ENCODE results near the gene FAM120B.
"Not testable (repeated sequence)": the region's sequence is repeated elsewhere in the genome, so short reads cannot be mapped to it uniquely, and the experiment has no call there.

The FAM120B gene

DNA sequence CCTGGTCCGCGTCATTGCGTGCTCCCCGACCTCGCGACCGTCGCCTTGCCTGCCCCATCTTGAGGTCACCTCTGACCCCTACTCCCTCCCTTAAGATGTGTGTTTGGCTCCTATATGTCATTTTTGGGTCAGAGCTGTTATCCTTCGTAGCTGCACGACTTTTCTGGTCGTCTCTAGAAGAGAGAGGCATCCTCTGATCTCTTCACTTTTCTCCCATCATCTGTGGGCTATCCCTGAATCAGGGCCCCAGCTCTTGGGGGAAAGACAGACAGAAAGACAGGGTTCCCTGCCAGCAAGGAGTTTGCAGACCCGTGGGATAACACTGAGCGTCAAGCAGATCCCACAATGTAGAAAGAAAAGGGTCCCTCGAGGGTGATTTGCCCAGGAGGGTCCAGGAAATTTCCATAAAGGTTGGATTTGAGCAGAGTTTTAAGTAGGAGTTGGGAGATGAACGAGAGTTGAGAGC lies 555 bp downstream of the FAM120B start:
- DNase-seq, result no peak

- DNase-seq, result no peak
These were observed 2.2 kb downstream of the FAM120B start for GRCh38 chr6:170308761-170309160.

DNA sequence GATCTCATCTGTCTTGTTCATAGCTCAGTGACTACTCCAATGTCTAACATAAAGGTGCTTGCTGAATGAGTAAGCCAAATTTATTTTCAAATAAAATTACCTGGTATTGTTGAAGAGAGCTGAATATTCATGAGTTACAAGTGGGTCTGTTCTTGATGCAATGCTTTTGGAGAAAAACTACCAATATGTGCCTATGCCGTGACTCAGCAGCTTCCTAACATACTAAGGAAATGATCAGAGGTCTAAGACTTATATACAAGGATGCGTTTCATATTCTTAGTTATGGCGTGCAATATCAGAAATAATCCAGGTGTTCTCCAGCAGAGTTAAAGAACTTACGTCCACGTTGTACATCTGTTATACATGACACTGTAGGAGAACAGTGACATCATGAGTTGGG lies 5.1 kb downstream of the FAM120B start:
- no peak for DNase-seq

DNA sequence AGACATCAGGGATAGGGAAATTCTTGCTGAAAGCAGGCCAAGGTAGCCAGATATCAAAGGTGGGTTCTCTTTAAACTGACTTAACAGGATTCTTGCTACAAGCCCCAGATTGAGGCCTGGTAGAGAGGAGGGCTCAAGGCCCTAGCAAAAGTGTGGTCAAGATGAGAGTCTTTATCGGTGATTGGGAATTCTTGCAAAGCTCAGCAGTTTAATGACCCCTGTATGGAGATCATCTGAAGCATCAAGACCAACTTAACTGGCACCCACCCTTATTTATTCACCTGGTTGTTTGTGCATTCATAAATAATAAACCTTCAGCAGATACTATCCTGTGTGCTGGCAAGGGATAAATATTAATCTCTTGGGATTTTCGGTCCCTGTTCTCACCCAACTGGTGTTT lies 6.3 kb downstream of the FAM120B start:
- no peak for DNase-seq

GRCh38 chr6:170313716-170314295 lies 7.2 kb downstream of the FAM120B start:
- no peak for DNase-seq

GRCh38 chr6:170314983-170315382 lies 8.4 kb downstream of the FAM120B start:
- no peak for DNase-seq

GRCh38 chr6:170316071-170316470 lies 9.5 kb downstream of the FAM120B start:
- DNase-seq, result no peak

- no peak for DNase-seq
These were observed 10.5 kb downstream of the FAM120B start for GRCh38 chr6:170317076-170317475.

DNA sequence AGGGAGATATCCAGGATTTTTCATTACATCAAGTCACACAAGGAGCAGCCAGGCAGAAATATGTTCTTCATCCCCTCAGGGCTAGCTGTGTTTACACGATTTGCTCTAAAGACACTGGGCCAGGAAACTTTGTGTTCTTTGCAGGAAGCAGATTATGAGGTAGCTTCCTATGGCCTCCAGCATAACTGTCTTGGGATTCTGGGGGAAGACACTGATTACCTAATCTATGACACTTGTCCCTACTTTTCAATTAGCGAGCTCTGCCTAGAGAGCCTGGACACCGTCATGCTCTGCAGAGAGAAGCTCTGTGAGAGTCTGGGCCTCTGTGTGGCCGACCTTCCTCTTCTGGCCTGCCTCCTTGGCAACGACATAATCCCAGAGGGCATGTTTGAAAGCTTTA lies 11.2 kb downstream of the FAM120B start:
- no peak for DNase-seq

- DNase-seq, result no peak
These were observed 22.8 kb downstream of the FAM120B start for GRCh38 chr6:170329321-170329720.

GRCh38 chr6:170335199-170335598 lies 28.6 kb downstream of the FAM120B start:
- DNase-seq, result not testable (repeated sequence)

DNA sequence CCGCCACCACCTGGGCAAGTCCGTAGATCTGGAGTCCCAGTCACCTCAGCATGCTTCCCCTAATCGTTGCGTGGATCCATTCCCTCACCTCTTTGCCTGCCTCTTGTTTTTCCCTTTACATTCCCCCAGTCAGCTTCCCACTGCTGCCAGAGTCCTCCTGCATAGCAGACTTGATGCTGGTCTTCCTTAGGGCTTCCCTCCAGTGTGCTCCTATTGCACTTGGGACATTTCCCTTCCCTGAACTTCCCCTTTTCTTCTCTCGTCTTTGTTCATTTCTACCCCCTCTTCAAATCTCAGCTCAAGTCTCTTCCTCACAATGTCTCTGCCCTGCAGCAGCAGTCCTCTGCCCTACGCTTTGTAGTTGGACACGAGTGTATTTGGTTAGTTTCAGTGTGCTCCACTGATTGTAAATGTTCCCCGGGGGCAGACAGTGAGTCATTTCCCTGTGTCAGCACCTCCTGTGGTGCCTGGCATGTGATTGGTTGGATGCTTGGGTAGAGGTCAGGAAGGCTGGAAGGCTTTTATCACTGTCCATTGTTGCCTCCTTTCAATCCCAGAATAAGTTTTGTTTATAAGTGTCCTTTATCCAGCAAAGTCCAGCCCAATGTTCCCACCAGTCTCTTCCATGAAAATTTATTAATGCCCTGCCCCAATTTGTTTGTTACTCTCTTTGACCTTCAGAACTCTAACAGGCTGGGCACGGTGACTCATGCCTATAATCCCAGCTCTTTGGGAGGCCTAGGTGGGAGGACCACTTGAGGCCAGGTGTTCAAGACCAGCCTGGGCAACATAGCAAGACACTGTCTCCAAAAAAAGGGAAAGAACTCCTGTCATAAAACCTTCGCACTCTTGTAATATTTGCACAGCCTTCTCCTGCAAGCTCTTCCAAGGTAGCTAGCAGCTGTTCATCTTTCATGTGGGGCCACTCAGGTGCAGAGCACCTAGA lies 38.3 kb downstream of the FAM120B start:
- DNase-seq, result no peak

GRCh38 chr6:170345662-170346061 lies 39.1 kb downstream of the FAM120B start:
- DNase-seq, result no peak

- no peak for DNase-seq
These were observed 40.1 kb downstream of the FAM120B start for GRCh38 chr6:170346649-170347048.

- DNase-seq, result no peak
These were observed 40.5 kb downstream of the FAM120B start for GRCh38 chr6:170347091-170347490.

GRCh38 chr6:170347975-170348374 lies 41.4 kb downstream of the FAM120B start:
- no peak for DNase-seq

DNA sequence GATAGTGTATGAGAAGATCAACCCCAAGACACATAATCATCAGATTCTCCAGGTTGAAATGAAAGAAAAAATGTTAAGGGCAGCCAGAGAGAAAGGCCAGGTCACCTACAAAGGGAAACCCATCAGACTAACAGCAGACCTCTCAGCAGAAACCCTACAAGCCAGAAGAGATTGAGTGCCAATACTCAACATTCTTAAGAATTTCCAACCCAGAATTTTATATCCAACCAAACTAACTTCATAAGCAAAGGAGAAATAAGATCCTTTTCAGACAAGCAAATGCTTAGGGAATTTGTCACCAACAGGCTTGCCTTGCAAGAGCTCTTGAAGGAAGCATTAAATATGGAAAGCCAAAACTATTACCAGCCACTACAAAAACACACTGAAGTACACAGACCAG lies 44.9 kb downstream of the FAM120B start:
- DNase-seq, result not testable (repeated sequence)

DNA sequence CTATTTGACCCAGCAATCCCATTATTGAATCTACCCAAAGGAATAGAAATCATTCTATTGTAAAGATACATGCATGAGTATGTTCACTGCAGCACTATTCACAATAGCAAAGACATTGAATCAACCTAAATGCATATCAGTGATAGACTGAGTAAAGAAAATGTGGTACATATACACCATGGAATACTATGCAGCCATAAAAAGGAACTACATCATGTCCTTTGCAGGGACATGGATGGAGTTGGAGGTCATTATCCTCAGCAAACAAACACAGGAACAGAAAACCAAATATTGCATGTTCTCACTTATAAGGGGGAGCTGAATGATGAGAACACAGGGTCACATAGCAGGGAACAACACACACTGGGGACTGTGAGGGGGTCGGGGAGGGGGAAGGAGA lies 48.6 kb downstream of the FAM120B start:
- not testable (repeated sequence) for DNase-seq

DNA sequence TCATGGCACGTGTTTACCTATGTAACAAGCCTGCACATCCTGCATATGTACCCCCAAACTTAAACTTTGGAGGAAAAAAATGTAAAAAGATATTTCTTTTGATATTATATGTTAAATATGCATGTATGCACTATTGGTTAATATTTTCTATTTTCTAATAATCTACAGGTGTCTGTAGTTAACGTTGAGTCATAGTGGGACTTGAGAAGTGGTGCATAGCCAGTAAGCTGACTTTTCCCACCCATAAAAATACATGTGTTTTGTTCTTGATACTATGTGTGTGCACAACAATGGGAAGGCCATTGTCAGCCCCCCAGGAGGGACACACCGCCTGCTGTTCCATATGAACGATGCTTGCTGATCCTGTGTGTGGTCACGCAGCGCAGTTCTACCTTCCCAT lies 49.1 kb downstream of the FAM120B start:
- no peak for DNase-seq

DNA sequence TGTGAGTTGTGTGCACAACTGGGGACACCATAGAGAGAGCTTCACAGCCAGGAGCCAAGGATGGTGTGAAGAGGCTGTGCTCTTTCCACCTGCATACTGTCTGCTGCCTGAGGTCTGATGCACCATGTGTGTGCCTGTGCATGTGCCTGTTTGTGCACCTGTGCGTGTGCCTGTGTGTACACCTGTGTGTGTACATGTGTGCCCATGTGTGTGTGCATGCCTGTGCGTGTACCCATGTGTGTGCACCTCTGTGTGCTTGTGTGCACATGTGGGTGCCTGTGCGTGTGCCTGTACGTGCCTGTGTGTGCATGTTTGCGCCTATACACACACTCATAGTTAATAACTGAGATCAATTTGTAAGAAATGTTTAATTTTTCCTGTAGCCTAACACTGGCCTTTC lies 51.3 kb downstream of the FAM120B start:
- no peak for DNase-seq

DNA sequence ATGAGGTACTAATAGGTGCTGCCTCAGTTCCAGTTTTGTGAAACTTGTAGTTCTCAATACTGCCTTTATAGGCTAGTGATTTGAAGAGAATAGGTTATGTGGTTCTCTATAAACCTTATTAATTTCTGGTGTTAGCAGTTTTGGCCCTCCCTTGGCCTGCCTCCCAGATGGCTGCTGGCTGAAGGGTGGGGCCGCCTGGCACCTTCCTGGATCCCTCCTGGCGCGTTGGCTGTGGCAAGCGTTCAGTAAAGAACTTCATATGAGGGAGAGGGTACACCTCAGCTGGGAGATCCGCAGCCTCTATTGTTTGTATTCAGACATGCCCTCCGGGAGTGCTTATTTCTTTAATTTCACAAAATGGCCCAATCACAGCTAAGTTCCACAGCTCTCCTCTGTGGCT lies 51.9 kb downstream of the FAM120B start:
- DNase-seq, result no peak

GRCh38 chr6:170360476-170360875 lies 53.9 kb downstream of the FAM120B start:
- no peak for DNase-seq

- DNase-seq, result no peak
These were observed 54.8 kb downstream of the FAM120B start for GRCh38 chr6:170361335-170361734.

DNA sequence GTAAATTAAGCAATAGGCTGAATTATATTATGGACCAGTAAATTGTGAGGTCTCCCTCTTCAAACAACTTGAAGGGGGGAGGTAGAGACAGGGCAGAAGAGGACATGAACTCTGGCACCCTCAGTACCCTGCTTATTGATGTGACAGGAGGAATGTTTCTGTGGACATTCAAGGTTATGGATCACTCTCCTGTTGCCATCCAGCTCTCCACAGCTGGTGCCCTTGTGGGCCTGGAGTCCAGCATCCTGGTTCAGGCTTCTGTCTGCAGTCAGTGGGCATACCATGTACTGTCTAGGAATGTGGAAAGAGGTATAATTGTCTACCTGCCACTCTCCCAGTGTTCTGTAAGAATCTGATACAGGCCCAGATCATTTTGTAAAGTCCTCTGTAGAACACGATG lies 55.6 kb downstream of the FAM120B start:
- no peak for DNase-seq

Data from effector CD4-positive, alpha-beta T cell (primary cell).